ENCODE results near the gene FLG.

GRCh38 chr1:152348447-152348846, 23.4 kb upstream of the FLG start:
- TF ChIP-seq POLR2A (IDR thresholded peaks at IDR 0.05; ENCODE audit: low read depth, low read length): no peak
- no peak for TF ChIP-seq MAFK (IDR thresholded peaks at IDR 0.05; ENCODE audit: low read depth, low read length)
- TF ChIP-seq CTCF (conservative IDR thresholded peaks at IDR 0.05; ENCODE audit: low read depth, low read length): no peak
- TF ChIP-seq SMC3 (IDR thresholded peaks at IDR 0.05; ENCODE audit: low read depth, low read length): no peak
- TF ChIP-seq MXI1 (IDR thresholded peaks at IDR 0.05; ENCODE audit: borderline replicate concordance, low read depth, low read length): no peak
- TF ChIP-seq RFX5 (IDR thresholded peaks at IDR 0.05; ENCODE audit: low read depth, low read length): no peak
- no peak for TF ChIP-seq USF2 (IDR thresholded peaks at IDR 0.05; ENCODE audit: low read depth, low read length)

Data from IMR-90 (cell line).